IgD-negative memory B cell (primary cell): ENCODE measurements around the gene ZNF839. TPM values are rescaled to one million over a fixed set of nuclear protein-coding genes. Genes with fewer than 3 reads are reported as not detected.
"Not testable (repeated sequence)": the region's sequence is repeated elsewhere in the genome, so short reads cannot be mapped to it uniquely, and the experiment has no call there.

ENCODE experiments used
- H3K27ac Mint-ChIP-seq, 3 donors: one replicate each; pipeline ENCODE4 v1.8.0; 2020 to 2022; ENCODE audit warnings: mild to moderate bottlenecking in 3 of 3, mixed read lengths in 3 of 3, moderate library complexity in 1 of 3
- H3K27me3 Mint-ChIP-seq: one replicate; pipeline ENCODE4 v1.8.0; 2021; ENCODE audit warnings: mixed read lengths
- H3K36me3 Mint-ChIP-seq: one replicate; pipeline ENCODE4 v1.8.0; 2020; ENCODE audit warnings: mild to moderate bottlenecking, mixed read lengths
- H3K4me1 Mint-ChIP-seq, 3 donors: one replicate each; pipeline ENCODE4 v1.8.0; 2020 to 2022; ENCODE audit warnings: mixed read lengths in 3 of 3, mild to moderate bottlenecking in 1 of 3
- H3K4me3 Mint-ChIP-seq, 4 donors: one replicate each; pipeline ENCODE4 v1.8.0; 2020 to 2022; ENCODE audit warnings: mild to moderate bottlenecking in 4 of 4, mixed read lengths in 4 of 4, moderate library complexity in 3 of 4
- H3K9me3 Mint-ChIP-seq, 3 donors: one replicate each; pipeline ENCODE4 v1.8.0; 2020 to 2021; ENCODE audit warnings: mixed read lengths in 3 of 3, mild to moderate bottlenecking in 1 of 3
- polyA plus RNA-seq: library from polyadenylated mRNA; unstranded; fragments of 300-500 nt; fragmentation: Illumina TruSeq; gene quantifications from one replicate; pipeline ENCODE4 v1.2.3, GENCODE V29; 2021

ZNF839 gene
- polyA plus RNA-seq, 1 donor from 2014 or later, result 5.3 TPM

GRCh38 chr14:102320671-102321455 lies 1.3 kb downstream of the ZNF839 start:
- Mint-ChIP-seq H3K9me3 (peaks cover 0 to 2% (median 0%) of the 10 kb centered on the region in 3 donors), H3K36me3 (no peaks in the 10 kb centered on the region), H3K4me3 (peak overlapping the region; percentile 86 to 99 (median 94)), H3K27me3 (no peaks in the 10 kb centered on the region), H3K27ac (peak overlapping the region in 2 of 3 donors; percentile 96 to 100), H3K4me1 (peaks cover 31 to 46% (median 33%) of the 10 kb centered on the region in 3 donors)

DNA sequence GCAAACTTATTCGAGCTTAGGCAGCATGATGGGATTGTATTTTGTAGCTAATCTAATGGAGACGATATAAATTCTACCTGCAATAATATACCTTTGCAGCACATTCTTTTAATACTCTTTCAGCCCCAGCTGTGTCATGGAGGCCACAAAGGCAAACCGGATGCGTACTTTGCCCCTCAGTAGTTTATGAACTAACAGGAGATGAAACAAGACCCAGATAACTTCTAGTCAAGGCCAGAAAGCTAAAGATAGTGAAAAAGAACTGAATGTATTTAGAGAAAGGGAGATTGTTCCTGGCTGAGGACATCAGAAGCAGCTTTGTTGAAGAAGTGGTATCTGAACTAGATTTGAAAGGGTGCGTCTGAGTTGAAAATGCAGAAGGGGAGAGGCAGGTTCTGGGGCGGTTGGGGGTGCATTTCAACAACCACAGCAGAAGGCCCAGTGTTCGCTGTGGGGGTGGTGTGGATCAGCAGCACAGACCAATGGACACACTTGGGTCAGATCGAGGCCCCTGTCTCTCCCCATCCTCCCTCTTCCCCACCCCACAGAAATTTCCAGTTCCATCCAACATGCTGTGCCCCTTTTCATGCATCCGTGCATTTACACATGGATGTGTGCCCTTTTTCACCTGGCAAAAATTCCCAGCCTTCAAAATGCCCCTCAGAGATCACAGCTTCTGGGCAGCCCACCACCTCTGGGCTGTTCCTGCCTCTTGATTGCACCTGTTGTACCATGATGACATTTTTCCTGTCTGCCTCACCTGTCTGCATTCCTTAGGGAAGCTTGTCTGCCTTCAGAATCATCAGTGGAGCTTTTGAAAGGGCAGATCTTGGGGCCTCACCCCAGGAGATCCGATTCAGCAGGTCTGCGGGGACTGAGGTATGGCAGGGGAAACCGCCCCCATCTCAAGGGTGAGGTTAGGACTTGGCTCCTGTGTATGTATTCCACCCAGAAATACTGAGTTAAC lies 2.2 kb downstream of the ZNF839 start:
- peak overlapping the region in 2 of 4 donors; percentile 25 to 99 for H3K4me3 Mint-ChIP-seq

DNA sequence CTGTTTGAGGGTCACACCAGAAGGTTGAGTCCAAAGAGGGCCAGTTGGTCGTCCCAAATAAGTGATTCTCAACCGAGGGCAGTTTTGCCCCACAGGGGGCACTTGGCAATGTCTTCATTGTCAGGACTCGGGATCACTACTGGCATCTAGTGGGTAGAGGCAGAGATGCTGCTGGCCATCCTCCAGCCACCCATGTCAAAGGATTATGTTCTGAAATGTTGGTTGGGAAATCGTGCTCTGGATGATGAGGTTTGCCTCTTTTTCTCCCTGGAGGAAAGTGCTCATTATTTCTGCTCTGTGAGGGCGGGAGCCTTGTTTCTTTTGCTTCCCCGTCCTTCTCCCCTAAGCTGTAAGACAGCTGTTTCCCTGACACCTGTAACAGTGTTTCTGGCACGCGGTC lies 3.6 kb downstream of the ZNF839 start:
- H3K4me3 Mint-ChIP-seq, result peak overlapping the region in 2 of 4 donors; percentile 54 to 85
- no peaks in the 10 kb centered on the region for H3K36me3 Mint-ChIP-seq
- peak overlapping the region in 2 of 3 donors; percentile 40 to 79 for H3K27ac Mint-ChIP-seq
- H3K4me1 Mint-ChIP-seq, result peaks cover 18 to 28% (median 24%) of the 10 kb centered on the region in 3 donors
- no peaks in the 10 kb centered on the region for H3K27me3 Mint-ChIP-seq
- no peaks in the 10 kb centered on the region for H3K9me3 Mint-ChIP-seq

More for the DNA sequence above, 2.2 kb downstream of the ZNF839 start:
- Mint-ChIP-seq H3K9me3 (peaks cover 0 to 2% (median 0%) of the 10 kb centered on the region in 3 donors), H3K27me3 (no peaks in the 10 kb centered on the region), H3K4me1 (peaks cover 29 to 41% (median 30%) of the 10 kb centered on the region in 3 donors), H3K27ac (peak overlapping the region; percentile 57 to 100 (median 71)), H3K36me3 (no peaks in the 10 kb centered on the region)

GRCh38 chr14:102325791-102326345 lies 6.3 kb downstream of the ZNF839 start:
- Mint-ChIP-seq H3K9me3 (no peaks in the 10 kb centered on the region), H3K27me3 (no peaks in the 10 kb centered on the region), H3K36me3 (no peaks in the 10 kb centered on the region), H3K4me3 (no peak overlapping the region), H3K27ac (no peak overlapping the region), H3K4me1 (peaks cover 8 to 15% (median 12%) of the 10 kb centered on the region in 3 donors)

- no peaks in the 10 kb centered on the region for H3K27me3 Mint-ChIP-seq
- H3K4me1 Mint-ChIP-seq, result peaks cover 6 to 11% (median 7%) of the 10 kb centered on the region in 3 donors
- peak overlapping the region in 1 of 3 donors; percentile 7 for H3K27ac Mint-ChIP-seq
- peak overlapping the region in 1 of 4 donors; percentile 43 for H3K4me3 Mint-ChIP-seq
- no peaks in the 10 kb centered on the region for H3K9me3 Mint-ChIP-seq
- peaks cover 1% of the 10 kb centered on the region for H3K36me3 Mint-ChIP-seq
Measured at GRCh38 chr14:102326583-102326982, 7.0 kb downstream of the ZNF839 start.

DNA sequence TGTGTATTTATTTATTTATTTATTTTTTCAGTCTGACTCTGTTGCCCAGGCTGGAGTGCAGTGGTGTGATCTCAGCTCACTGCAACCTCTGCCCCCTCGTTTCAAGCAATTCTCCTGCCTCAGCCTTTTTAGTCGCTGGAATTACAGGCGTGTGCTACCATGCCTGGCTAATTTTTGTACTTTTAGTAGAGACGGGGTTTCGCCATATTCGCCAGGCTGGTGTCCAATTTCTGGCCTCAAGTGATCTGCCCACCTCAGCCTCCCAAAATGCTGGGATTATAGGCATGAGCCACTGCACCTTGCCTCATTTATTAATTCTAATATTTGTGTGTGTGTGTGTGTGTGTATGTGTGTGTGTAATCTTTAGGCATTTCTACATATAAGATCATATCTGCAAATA lies 9.8 kb downstream of the ZNF839 start:
- H3K27me3 Mint-ChIP-seq, H3K9me3 Mint-ChIP-seq, H3K36me3 Mint-ChIP-seq, H3K4me3 Mint-ChIP-seq, H3K27ac Mint-ChIP-seq, H3K4me1 Mint-ChIP-seq: not testable (repeated sequence)

GRCh38 chr14:102330806-102331205 lies 11.3 kb downstream of the ZNF839 start:
- no peak overlapping the region for H3K4me3 Mint-ChIP-seq
- no peak overlapping the region for H3K27ac Mint-ChIP-seq
- peaks cover 7% of the 10 kb centered on the region for H3K36me3 Mint-ChIP-seq
- H3K27me3 Mint-ChIP-seq, result no peaks in the 10 kb centered on the region
- peaks cover 0 to 3% (median 2%) of the 10 kb centered on the region in 3 donors for H3K4me1 Mint-ChIP-seq
- H3K9me3 Mint-ChIP-seq, result no peaks in the 10 kb centered on the region

GRCh38 chr14:102333390-102333789 lies 13.8 kb downstream of the ZNF839 start:
- Mint-ChIP-seq H3K9me3 (no peaks in the 10 kb centered on the region), H3K27me3 (no peaks in the 10 kb centered on the region), H3K27ac (peak overlapping the region in 1 of 3 donors; percentile 23), H3K36me3 (peaks cover 12% of the 10 kb centered on the region), H3K4me3 (no peak overlapping the region), H3K4me1 (peaks cover 0 to 3% (median 2%) of the 10 kb centered on the region in 3 donors)

GRCh38 chr14:102333795-102334705 lies 14.5 kb downstream of the ZNF839 start:
- peaks cover 0 to 5% (median 3%) of the 10 kb centered on the region in 3 donors for H3K4me1 Mint-ChIP-seq
- no peak overlapping the region for H3K27ac Mint-ChIP-seq
- H3K36me3 Mint-ChIP-seq, result peaks cover 12% of the 10 kb centered on the region
- H3K9me3 Mint-ChIP-seq, result no peaks in the 10 kb centered on the region
- H3K4me3 Mint-ChIP-seq, result no peak overlapping the region
- no peaks in the 10 kb centered on the region for H3K27me3 Mint-ChIP-seq

DNA sequence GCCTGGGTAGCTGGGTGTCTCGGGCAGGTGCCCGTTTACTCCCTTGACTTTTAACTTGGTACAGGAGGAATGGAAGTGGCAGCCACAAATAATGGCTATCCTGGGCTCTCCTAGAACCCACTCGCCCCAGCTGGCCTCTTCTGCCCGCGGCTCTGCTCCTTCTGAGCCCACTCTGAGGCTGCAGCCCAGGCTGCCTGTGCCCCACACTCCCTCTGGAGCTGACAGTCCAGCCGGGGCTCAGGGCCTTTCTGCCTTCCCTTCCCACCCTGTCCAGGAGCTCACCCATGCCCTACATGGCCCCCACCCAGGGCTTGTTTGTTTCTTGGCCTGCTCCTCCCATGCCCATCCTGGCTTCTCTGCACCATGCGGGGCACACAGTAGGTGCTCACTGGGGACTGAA lies 15.6 kb downstream of the ZNF839 start:
- Mint-ChIP-seq H3K9me3 (no peaks in the 10 kb centered on the region), H3K27me3 (no peaks in the 10 kb centered on the region), H3K36me3 (peaks cover 12% of the 10 kb centered on the region), H3K4me1 (peaks cover 0 to 5% (median 3%) of the 10 kb centered on the region in 3 donors), H3K4me3 (no peak overlapping the region), H3K27ac (no peak overlapping the region)

GRCh38 chr14:102338724-102339123 lies 19.2 kb downstream of the ZNF839 start:
- Mint-ChIP-seq H3K36me3 (peaks cover 11% of the 10 kb centered on the region), H3K27ac (no peak overlapping the region), H3K9me3 (no peaks in the 10 kb centered on the region), H3K27me3 (no peaks in the 10 kb centered on the region), H3K4me3 (no peak overlapping the region), H3K4me1 (peaks cover 0 to 5% (median 0%) of the 10 kb centered on the region in 3 donors)

GRCh38 chr14:102341566-102341965 lies 22.0 kb downstream of the ZNF839 start:
- Mint-ChIP-seq H3K9me3 (no peaks in the 10 kb centered on the region), H3K27ac (no peak overlapping the region), H3K4me1 (peaks cover 0 to 4% (median 0%) of the 10 kb centered on the region in 3 donors), H3K4me3 (no peak overlapping the region), H3K36me3 (peaks cover 8% of the 10 kb centered on the region), H3K27me3 (no peaks in the 10 kb centered on the region)

DNA sequence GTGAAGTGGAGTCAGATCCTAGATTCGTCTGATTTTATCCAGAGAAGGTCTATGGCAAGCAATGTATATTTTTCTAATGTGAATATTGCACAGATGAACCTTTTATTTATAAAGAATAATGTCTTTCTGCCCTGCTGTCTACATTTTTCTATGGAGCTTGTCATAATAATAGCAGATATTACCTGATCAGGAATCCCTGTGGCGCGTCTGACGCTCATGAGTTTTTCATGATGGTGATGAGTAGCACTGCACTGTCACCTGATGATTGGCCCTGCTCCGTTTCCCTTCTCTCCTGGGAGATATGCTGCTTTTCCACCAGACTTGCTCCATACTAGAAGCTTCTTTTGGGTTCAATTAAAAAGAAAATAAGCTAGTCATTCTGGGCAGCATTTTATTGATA lies 22.7 kb downstream of the ZNF839 start:
- no peak overlapping the region for H3K4me3 Mint-ChIP-seq

GRCh38 chr14:102344084-102344483 lies 24.5 kb downstream of the ZNF839 start:
- Mint-ChIP-seq H3K4me3 (no peak overlapping the region), H3K9me3 (no peaks in the 10 kb centered on the region), H3K27me3 (no peaks in the 10 kb centered on the region), H3K27ac (peak overlapping the region in 1 of 3 donors; percentile 27), H3K4me1 (no peaks in the 10 kb centered on the region), H3K36me3 (peaks cover 3% of the 10 kb centered on the region)

More for the DNA sequence above, 22.7 kb downstream of the ZNF839 start:
- Mint-ChIP-seq H3K4me1 (peaks cover 0 to 4% (median 0%) of the 10 kb centered on the region in 3 donors), H3K27ac (no peak overlapping the region), H3K27me3 (no peaks in the 10 kb centered on the region), H3K9me3 (no peaks in the 10 kb centered on the region), H3K36me3 (peaks cover 8% of the 10 kb centered on the region)
